BJ (cell line): ENCODE data around the gene KRT25. TPM values are rescaled to one million over a fixed set of nuclear protein-coding genes. Genes with fewer than 3 reads are reported as not detected.

Source experiments
- CTCF ChIA-PET: fragments of 350-600 bp; formaldehyde crosslinking; extraction: SDS; loops from one replicate; lab custom pipeline; 2021; ENCODE audit warnings: antibody characterized with exemption, inconsistent platforms; lab: Yijun Ruan, JAX
- POLR2A ChIA-PET: fragments of 300-600 bp; sonication (Branson Sonifier 250); formaldehyde crosslinking; extraction: SDS; loops from one replicate; lab custom pipeline; 2021; ENCODE audit warnings: antibody characterized with exemption; lab: Charles Lee
- DNase-seq: peaks from one replicate; pipeline ENCODE4 v3.0.0-alpha.2; 2011; ENCODE audit warnings: low read depth
- H3K27me3 ChIP-seq: 2 replicates; pipeline ENCODE4 v1.6.0; 2011; ENCODE audit warnings: low read length; ENCODE audit not compliant: control insufficient read depth, insufficient read depth
- H3K36me3 ChIP-seq: 2 replicates; pipeline ENCODE4 v1.5.1; 2011; ENCODE audit warnings: low read length; ENCODE audit not compliant: control insufficient read depth, insufficient read depth
- H3K4me3 ChIP-seq: 2 replicates; pipeline ENCODE4 v1.5.1; 2011; ENCODE audit warnings: low read depth, mild to moderate bottlenecking, control low read depth, low read length
- CTCF ChIP-seq: IDR thresholded peaks from 2 replicates; pipeline ENCODE4 v1.5.1; 2011; ENCODE audit warnings: low read depth, mild to moderate bottlenecking, control low read depth, inconsistent platforms, low read length, moderate library complexity; ENCODE audit not compliant: insufficient read depth
- polyA plus RNA-seq: library from polyadenylated mRNA; depleted of rRNA; stranded (reverse); fragments of >200 nt; gene quantifications from 2 replicates; pipeline ENCODE4 v1.2.3, GENCODE V29; 2011

Gene KRT25
- polyA plus RNA-seq, 1 experiment = not detected

- peak; percentile 40; the same call in 1 of the 2 replicates for TF ChIP-seq CTCF
- peaks cover 7% of the 10 kb centered on the region for H3K27me3 ChIP-seq
- ChIA-PET CTCF (interaction anchor here (0.8 to 0.9 kb wide), 2 partner anchors 107 to 112 kb away, joined by 3 read pairs; no protein-coding TSS in a partner anchor), POLR2A (no interaction called here)
- H3K36me3 ChIP-seq = no peaks in the 10 kb centered on the region
- no peak for DNase-seq
- H3K4me3 ChIP-seq = no peak overlapping the region
These were observed 28.2 kb downstream of the KRT25 start for GRCh38 chr17:40726919-40727318.

- H3K4me3 ChIP-seq = no peak overlapping the region
- ChIA-PET CTCF (no interaction called here), POLR2A (no interaction called here)
- no peaks in the 10 kb centered on the region for H3K36me3 ChIP-seq
- no peak for DNase-seq
- no peak for TF ChIP-seq CTCF
- H3K27me3 ChIP-seq = peaks cover 5% of the 10 kb centered on the region; the same call in 1 of the 2 replicates
These were observed 30.5 kb downstream of the KRT25 start for GRCh38 chr17:40724656-40725055.

GRCh38 chr17:40722241-40722640, 32.9 kb downstream of the KRT25 start:
- Histone ChIP-seq H3K36me3 (no peaks in the 10 kb centered on the region), H3K4me3 (no peak overlapping the region), H3K27me3 (peaks cover 6% of the 10 kb centered on the region; the same call in 1 of the 2 replicates)
- DNase-seq = no peak
- CTCF ChIA-PET = interaction anchor here (1.8 kb wide), 1 partner anchor 18 kb away, joined by 4 read pairs; the partner anchor contains the start of gene KRT24
- TF ChIP-seq CTCF = no peak
- POLR2A ChIA-PET = no interaction called here

GRCh38 chr17:40720899-40721298, 34.2 kb downstream of the KRT25 start:
- Histone ChIP-seq H3K27me3 (peaks cover 6% of the 10 kb centered on the region; the same call in 1 of the 2 replicates), H3K36me3 (no peaks in the 10 kb centered on the region), H3K4me3 (no peak overlapping the region)
- POLR2A ChIA-PET = no interaction called here
- CTCF ChIA-PET = no interaction called here
- DNase-seq = no peak
- TF ChIP-seq CTCF = no peak

GRCh38 chr17:40718930-40719329, 36.2 kb downstream of the KRT25 start:
- H3K36me3 ChIP-seq = no peaks in the 10 kb centered on the region
- ChIA-PET POLR2A (no interaction called here), CTCF (interaction anchor here (1.3 to 2.2 kb wide), 3 partner anchors 18 to 55 kb away, joined by 3 to 7 read pairs (median 4); no protein-coding TSS in a partner anchor)
- DNase-seq = no peak
- H3K4me3 ChIP-seq = no peak overlapping the region
- no peak for TF ChIP-seq CTCF
- H3K27me3 ChIP-seq = peaks cover 10% of the 10 kb centered on the region; the same call in 1 of the 2 replicates
